NB4 (cell line): Measurements from ENCODE around the gene DCTN2.

Source experiments
- CTCF ChIP-seq: IDR thresholded peaks from one replicate; pipeline ENCODE4 v1.5.1; 2012; ENCODE audit warnings: low read depth, low read length
- MAX ChIP-seq: IDR thresholded peaks from 2 replicates; pipeline ENCODE4 v1.6.1; 2011; ENCODE audit warnings: low read depth, low read length
- MYC ChIP-seq: IDR thresholded peaks from 2 replicates; pipeline ENCODE4 v1.6.1; 2011; ENCODE audit warnings: low read depth, low read length
- POLR2A ChIP-seq: IDR thresholded peaks from 2 replicates; pipeline ENCODE4 v1.6.1; 2011; ENCODE audit warnings: mild to moderate bottlenecking; ENCODE audit not compliant: insufficient read length; ENCODE audit errors: extremely low read depth

- TF ChIP-seq POLR2A (no peak), CTCF (no peak), MYC (no peak), MAX (no peak)
Measured at GRCh38 chr12:57481671-57482070, 65.3 kb downstream of the DCTN2 start.
